ENCODE results near the gene TMEM88.

DNA sequence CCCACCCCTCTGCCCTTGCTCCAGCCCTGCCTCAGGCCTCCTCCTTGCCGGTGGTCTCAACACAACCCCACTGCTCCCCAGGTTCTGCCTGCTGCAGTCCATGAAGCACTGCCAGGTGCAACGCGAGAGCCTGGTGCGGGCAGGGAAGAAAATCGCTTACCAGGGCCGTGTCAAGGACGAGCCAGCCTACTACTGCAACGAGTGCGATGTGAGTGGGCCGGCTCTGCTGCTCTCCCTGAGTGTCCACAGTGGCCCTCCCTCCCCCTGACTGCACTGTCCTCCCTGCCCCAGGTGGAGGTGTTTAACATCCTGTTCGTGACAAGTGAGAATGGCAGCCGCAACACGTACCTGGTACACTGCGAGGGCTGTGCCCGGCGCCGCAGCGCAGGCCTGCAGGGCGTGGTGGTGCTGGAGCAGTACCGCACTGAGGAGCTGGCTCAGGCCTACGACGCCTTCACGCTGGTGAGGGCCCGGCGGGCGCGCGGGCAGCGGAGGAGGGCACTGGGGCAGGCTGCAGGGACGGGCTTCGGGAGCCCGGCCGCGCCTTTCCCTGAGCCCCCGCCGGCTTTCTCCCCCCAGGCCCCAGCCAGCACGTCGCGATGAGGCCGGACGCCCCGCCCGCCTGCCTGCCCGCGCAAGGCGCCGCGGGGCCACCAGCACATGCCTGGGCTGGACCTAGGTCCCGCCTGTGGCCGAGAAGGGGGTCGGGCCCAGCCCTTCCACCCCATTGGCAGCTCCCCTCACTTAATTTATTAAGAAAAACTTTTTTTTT lies 1.8 kb upstream of the TMEM88 start:
- TF ChIP-seq, protein P1, sequence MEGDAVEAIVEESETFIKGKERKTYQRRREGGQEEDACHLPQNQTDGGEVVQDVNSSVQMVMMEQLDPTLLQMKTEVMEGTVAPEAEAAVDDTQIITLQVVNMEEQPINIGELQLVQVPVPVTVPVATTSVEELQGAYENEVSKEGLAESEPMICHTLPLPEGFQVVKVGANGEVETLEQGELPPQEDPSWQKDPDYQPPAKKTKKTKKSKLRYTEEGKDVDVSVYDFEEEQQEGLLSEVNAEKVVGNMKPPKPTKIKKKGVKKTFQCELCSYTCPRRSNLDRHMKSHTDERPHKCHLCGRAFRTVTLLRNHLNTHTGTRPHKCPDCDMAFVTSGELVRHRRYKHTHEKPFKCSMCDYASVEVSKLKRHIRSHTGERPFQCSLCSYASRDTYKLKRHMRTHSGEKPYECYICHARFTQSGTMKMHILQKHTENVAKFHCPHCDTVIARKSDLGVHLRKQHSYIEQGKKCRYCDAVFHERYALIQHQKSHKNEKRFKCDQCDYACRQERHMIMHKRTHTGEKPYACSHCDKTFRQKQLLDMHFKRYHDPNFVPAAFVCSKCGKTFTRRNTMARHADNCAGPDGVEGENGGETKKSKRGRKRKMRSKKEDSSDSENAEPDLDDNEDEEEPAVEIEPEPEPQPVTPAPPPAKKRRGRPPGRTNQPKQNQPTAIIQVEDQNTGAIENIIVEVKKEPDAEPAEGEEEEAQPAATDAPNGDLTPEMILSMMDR (IDR thresholded peaks at IDR 0.05): no peak
- no peak for TF ChIP-seq POLR2A (IDR thresholded peaks at IDR 0.05)

Data from testis (tissue), 2 donors.